Sigmoid colon (tissue), 4 donors: ENCODE measurements around the gene ARL4C.

Experiments used
- POLR2A ChIP-seq, 2 donors: fragments of 450-650 bp; IDR thresholded peaks; one replicate each; pipeline ENCODE4 v1.6.1; 2016; ENCODE audit warnings: antibody characterized with exemption in 2 of 2, mild to moderate bottlenecking in 2 of 2, moderate library complexity in 2 of 2
- POLR2AphosphoS5 ChIP-seq, 4 donors: sonication (generic); formaldehyde crosslinking; IDR thresholded peaks; one replicate each; pipeline ENCODE4 v1.6.1; 2017; ENCODE audit warnings: antibody characterized with exemption in 4 of 4
- TF ChIP-seq, protein P1 (sequence below), 4 experiments: fragments of 450-650 bp in 3 of 4; fragments of 200-600 bp in 1 of 4; IDR thresholded peaks; one replicate each; pipeline ENCODE4 v1.5.1; 2016 to 2019; ENCODE audit warnings: antibody characterized with exemption in 4 of 4, mild to moderate bottlenecking in 3 of 4, moderate library complexity in 2 of 4

DNA sequence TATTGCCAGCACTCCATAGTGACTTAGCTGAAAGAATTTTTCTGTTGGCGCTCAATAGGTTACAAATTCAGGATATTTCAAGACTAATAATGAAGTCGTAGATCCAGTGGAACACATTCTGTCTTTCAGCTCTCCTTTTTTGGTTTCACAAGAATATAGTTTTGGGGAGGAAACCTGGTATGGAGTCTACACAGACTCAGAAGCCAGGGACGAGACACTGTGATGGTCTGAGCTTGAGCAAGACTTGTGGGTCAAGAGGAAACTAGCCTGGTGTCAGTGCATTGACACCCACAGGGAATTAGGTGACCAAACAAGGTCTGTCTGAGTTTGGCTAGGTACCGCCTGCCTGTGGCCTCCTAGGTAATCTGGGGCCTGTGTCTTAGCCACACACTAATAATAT is 26.9 kb downstream of the ARL4C start:
- TF ChIP-seq, protein P1, sequence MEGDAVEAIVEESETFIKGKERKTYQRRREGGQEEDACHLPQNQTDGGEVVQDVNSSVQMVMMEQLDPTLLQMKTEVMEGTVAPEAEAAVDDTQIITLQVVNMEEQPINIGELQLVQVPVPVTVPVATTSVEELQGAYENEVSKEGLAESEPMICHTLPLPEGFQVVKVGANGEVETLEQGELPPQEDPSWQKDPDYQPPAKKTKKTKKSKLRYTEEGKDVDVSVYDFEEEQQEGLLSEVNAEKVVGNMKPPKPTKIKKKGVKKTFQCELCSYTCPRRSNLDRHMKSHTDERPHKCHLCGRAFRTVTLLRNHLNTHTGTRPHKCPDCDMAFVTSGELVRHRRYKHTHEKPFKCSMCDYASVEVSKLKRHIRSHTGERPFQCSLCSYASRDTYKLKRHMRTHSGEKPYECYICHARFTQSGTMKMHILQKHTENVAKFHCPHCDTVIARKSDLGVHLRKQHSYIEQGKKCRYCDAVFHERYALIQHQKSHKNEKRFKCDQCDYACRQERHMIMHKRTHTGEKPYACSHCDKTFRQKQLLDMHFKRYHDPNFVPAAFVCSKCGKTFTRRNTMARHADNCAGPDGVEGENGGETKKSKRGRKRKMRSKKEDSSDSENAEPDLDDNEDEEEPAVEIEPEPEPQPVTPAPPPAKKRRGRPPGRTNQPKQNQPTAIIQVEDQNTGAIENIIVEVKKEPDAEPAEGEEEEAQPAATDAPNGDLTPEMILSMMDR (IDR thresholded peaks at IDR 0.05), result no peak
- no peak for TF ChIP-seq POLR2AphosphoS5 (IDR thresholded peaks at IDR 0.05)
- no peak for TF ChIP-seq POLR2A (IDR thresholded peaks at IDR 0.05)
